HL-60 (cell line): ENCODE measurements around the gene SYTL3.
"Not testable (repeated sequence)": the region's sequence is repeated elsewhere in the genome, so short reads cannot be mapped to it uniquely, and the experiment has no call there.

Experiments
- CTCF ChIP-seq: IDR thresholded peaks from one replicate; pipeline ENCODE4 v1.5.1; 2011; ENCODE audit warnings: low read length, control low read depth, inconsistent platforms; ENCODE audit not compliant: insufficient read depth
- GABPA ChIP-seq: IDR thresholded peaks from 2 replicates; pipeline ENCODE4 v1.6.1; 2012; ENCODE audit warnings: low read depth
- POLR2AphosphoS5 ChIP-seq: IDR thresholded peaks from 2 replicates; pipeline ENCODE4 v1.6.1; 2012; ENCODE audit warnings: low read depth
- SPI1 ChIP-seq: IDR thresholded peaks from 2 replicates; pipeline ENCODE4 v1.6.1; 2012; ENCODE audit warnings: low read depth, mild to moderate bottlenecking, borderline replicate concordance
- TF ChIP-seq, protein P1 (sequence below): IDR thresholded peaks from 2 replicates; pipeline ENCODE4 v1.6.1; 2012; ENCODE audit warnings: low read depth; ENCODE audit not compliant: insufficient replicate concordance

GRCh38 chr6:158651981-158652737 lies 2.3 kb downstream of the SYTL3 start:
- not testable (repeated sequence) for TF ChIP-seq GABPA, CTCF, POLR2AphosphoS5, SPI1
- TF ChIP-seq, protein P1, sequence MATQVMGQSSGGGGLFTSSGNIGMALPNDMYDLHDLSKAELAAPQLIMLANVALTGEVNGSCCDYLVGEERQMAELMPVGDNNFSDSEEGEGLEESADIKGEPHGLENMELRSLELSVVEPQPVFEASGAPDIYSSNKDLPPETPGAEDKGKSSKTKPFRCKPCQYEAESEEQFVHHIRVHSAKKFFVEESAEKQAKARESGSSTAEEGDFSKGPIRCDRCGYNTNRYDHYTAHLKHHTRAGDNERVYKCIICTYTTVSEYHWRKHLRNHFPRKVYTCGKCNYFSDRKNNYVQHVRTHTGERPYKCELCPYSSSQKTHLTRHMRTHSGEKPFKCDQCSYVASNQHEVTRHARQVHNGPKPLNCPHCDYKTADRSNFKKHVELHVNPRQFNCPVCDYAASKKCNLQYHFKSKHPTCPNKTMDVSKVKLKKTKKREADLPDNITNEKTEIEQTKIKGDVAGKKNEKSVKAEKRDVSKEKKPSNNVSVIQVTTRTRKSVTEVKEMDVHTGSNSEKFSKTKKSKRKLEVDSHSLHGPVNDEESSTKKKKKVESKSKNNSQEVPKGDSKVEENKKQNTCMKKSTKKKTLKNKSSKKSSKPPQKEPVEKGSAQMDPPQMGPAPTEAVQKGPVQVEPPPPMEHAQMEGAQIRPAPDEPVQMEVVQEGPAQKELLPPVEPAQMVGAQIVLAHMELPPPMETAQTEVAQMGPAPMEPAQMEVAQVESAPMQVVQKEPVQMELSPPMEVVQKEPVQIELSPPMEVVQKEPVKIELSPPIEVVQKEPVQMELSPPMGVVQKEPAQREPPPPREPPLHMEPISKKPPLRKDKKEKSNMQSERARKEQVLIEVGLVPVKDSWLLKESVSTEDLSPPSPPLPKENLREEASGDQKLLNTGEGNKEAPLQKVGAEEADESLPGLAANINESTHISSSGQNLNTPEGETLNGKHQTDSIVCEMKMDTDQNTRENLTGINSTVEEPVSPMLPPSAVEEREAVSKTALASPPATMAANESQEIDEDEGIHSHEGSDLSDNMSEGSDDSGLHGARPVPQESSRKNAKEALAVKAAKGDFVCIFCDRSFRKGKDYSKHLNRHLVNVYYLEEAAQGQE = not testable (repeated sequence)
